Activated T-helper 1 cell treated with anti-CD3 and anti-CD28 coated beads, Interleukin-12 subunit alpha, Interleukin-12 subunit beta, Interleukin-2, Interleukin-4 antibody, amounts not matched to agents 30 ng/mL and 10 ng/mL and 1 ng/mL, durations not matched to agents 14 hours and 24 hours and 36 hours (primary cell): ENCODE results near the gene SLIT3. TPM values are rescaled to one million over a fixed set of nuclear protein-coding genes. Genes with fewer than 3 reads are reported as not detected.
"Not testable (repeated sequence)": the region's sequence is repeated elsewhere in the genome, so short reads cannot be mapped to it uniquely, and the experiment has no call there.

ENCODE experiments used
- DNase-seq: peaks from one replicate; pipeline ENCODE4 v3.0.0; 2021; ENCODE audit warnings: low spot score
- H3K27ac Mint-ChIP-seq: one replicate; pipeline ENCODE4 v1.8.0; 2021; ENCODE audit warnings: mild to moderate bottlenecking, mixed read lengths
- H3K27me3 Mint-ChIP-seq: one replicate; pipeline ENCODE4 v1.8.0; 2022; ENCODE audit warnings: mild to moderate bottlenecking, moderate library complexity, mixed read lengths; ENCODE audit not compliant: insufficient read depth
- H3K36me3 Mint-ChIP-seq: one replicate; pipeline ENCODE4 v1.8.0; 2021; ENCODE audit warnings: low read depth, mixed read lengths
- H3K4me1 Mint-ChIP-seq: one replicate; pipeline ENCODE4 v1.8.0; 2021; ENCODE audit warnings: low read depth, mixed read lengths
- H3K4me3 Mint-ChIP-seq: one replicate; pipeline ENCODE4 v1.8.0; 2021; ENCODE audit warnings: mild to moderate bottlenecking, moderate library complexity, mixed read lengths
- H3K9me3 Mint-ChIP-seq: one replicate; pipeline ENCODE4 v1.8.0; 2021; ENCODE audit warnings: mixed read lengths
- intact Hi-C: fragments of 100-400 bp; cut with micrococcal nuclease; formaldehyde crosslinking; loops from one replicate; pipeline ENCODE4 v1.15.1; 2024
- total RNA-seq: library from RNA; stranded (reverse); gene quantifications from 2 replicates; pipeline ENCODE4 v1.2.3, GENCODE V29; 2022

The SLIT3 gene
- total RNA-seq, 1 donor from 2014 or later, result 0.03 TPM

- H3K36me3 Mint-ChIP-seq, DNase-seq, H3K4me1 Mint-ChIP-seq, H3K4me3 Mint-ChIP-seq, H3K27ac Mint-ChIP-seq, intact Hi-C loops, H3K27me3 Mint-ChIP-seq, H3K9me3 Mint-ChIP-seq: not testable (repeated sequence)
Observed at GRCh38 chr5:169105582-169105981, 195.4 kb downstream of the SLIT3 start.

- Mint-ChIP-seq H3K27ac (no peak overlapping the region), H3K4me1 (no peaks in the 10 kb centered on the region), H3K4me3 (no peak overlapping the region), H3K27me3 (no peaks in the 10 kb centered on the region), H3K9me3 (peaks cover 4% of the 10 kb centered on the region), H3K36me3 (no peaks in the 10 kb centered on the region)
- intact Hi-C loops, result no loop called here
- no peak for DNase-seq
Observed at GRCh38 chr5:169104937-169105494, 195.9 kb downstream of the SLIT3 start.

GRCh38 chr5:169103586-169104181, 197.3 kb downstream of the SLIT3 start:
- H3K4me1 Mint-ChIP-seq, result no peaks in the 10 kb centered on the region

GRCh38 chr5:169101966-169102365, 199.0 kb downstream of the SLIT3 start:
- Mint-ChIP-seq H3K27ac (no peak overlapping the region), H3K27me3 (peaks cover 1% of the 10 kb centered on the region), H3K36me3 (no peaks in the 10 kb centered on the region), H3K4me1 (no peaks in the 10 kb centered on the region), H3K4me3 (no peak overlapping the region), H3K9me3 (peaks cover 4% of the 10 kb centered on the region)
- DNase-seq, result no peak
- intact Hi-C loops, result no loop called here

More at GRCh38 chr5:169103586-169104181, 197.3 kb downstream of the SLIT3 start:
- Mint-ChIP-seq H3K4me3 (no peak overlapping the region), H3K27me3 (no peaks in the 10 kb centered on the region), H3K27ac (no peak overlapping the region), H3K36me3 (no peaks in the 10 kb centered on the region), H3K9me3 (peaks cover 4% of the 10 kb centered on the region)
- no peak for DNase-seq
- intact Hi-C loops, result no loop called here

GRCh38 chr5:169100735-169101075, 200.2 kb downstream of the SLIT3 start:
- Mint-ChIP-seq H3K9me3 (no peaks in the 10 kb centered on the region), H3K36me3 (no peaks in the 10 kb centered on the region), H3K27ac (no peak overlapping the region), H3K4me3 (no peak overlapping the region), H3K4me1 (no peaks in the 10 kb centered on the region), H3K27me3 (peaks cover 1% of the 10 kb centered on the region)
- DNase-seq, result no peak
- intact Hi-C loops, result no loop called here

- Mint-ChIP-seq H3K36me3 (no peaks in the 10 kb centered on the region), H3K4me3 (no peak overlapping the region), H3K27me3 (peaks cover 1% of the 10 kb centered on the region), H3K4me1 (no peaks in the 10 kb centered on the region), H3K9me3 (no peaks in the 10 kb centered on the region), H3K27ac (no peak overlapping the region)
- intact Hi-C loops, result no loop called here
- no peak for DNase-seq
Observed at GRCh38 chr5:169099801-169100734, 200.9 kb downstream of the SLIT3 start.

- H3K36me3 Mint-ChIP-seq, result no peaks in the 10 kb centered on the region
- no peaks in the 10 kb centered on the region for H3K9me3 Mint-ChIP-seq
- H3K27ac Mint-ChIP-seq, result no peak overlapping the region
- intact Hi-C loops, result no loop called here
- no peak overlapping the region for H3K4me3 Mint-ChIP-seq
- DNase-seq, result no peak
- H3K4me1 Mint-ChIP-seq, result no peaks in the 10 kb centered on the region
- peaks cover 1% of the 10 kb centered on the region for H3K27me3 Mint-ChIP-seq
Observed at GRCh38 chr5:169098331-169099121, 202.4 kb downstream of the SLIT3 start.

- Mint-ChIP-seq H3K4me1 (no peaks in the 10 kb centered on the region), H3K4me3 (no peak overlapping the region), H3K36me3 (no peaks in the 10 kb centered on the region), H3K27me3 (peaks cover 1% of the 10 kb centered on the region), H3K9me3 (no peaks in the 10 kb centered on the region), H3K27ac (no peak overlapping the region)
- no peak for DNase-seq
- intact Hi-C loops, result no loop called here
Observed at GRCh38 chr5:169097374-169098326, 203.3 kb downstream of the SLIT3 start.

- intact Hi-C loops, result no loop called here
Observed at GRCh38 chr5:169095976-169096375, 205.0 kb downstream of the SLIT3 start.

GRCh38 chr5:169095410-169095960, 205.5 kb downstream of the SLIT3 start:
- Mint-ChIP-seq H3K4me3 (no peak overlapping the region), H3K4me1 (no peaks in the 10 kb centered on the region), H3K9me3 (no peaks in the 10 kb centered on the region), H3K27ac (no peak overlapping the region), H3K27me3 (peaks cover 1% of the 10 kb centered on the region), H3K36me3 (no peaks in the 10 kb centered on the region)
- intact Hi-C loops, result no loop called here
- no peak for DNase-seq

More at GRCh38 chr5:169095976-169096375, 205.0 kb downstream of the SLIT3 start:
- no peak for DNase-seq
- H3K4me1 Mint-ChIP-seq, result no peaks in the 10 kb centered on the region
- H3K27me3 Mint-ChIP-seq, result peaks cover 1% of the 10 kb centered on the region
- no peak overlapping the region for H3K4me3 Mint-ChIP-seq
- H3K27ac Mint-ChIP-seq, result no peak overlapping the region
- no peaks in the 10 kb centered on the region for H3K36me3 Mint-ChIP-seq
- no peaks in the 10 kb centered on the region for H3K9me3 Mint-ChIP-seq

GRCh38 chr5:169094586-169095409, 206.1 kb downstream of the SLIT3 start:
- Mint-ChIP-seq H3K9me3 (no peaks in the 10 kb centered on the region), H3K27ac (no peak overlapping the region), H3K4me1 (no peaks in the 10 kb centered on the region), H3K27me3 (peaks cover 1% of the 10 kb centered on the region), H3K4me3 (no peak overlapping the region), H3K36me3 (no peaks in the 10 kb centered on the region)
- intact Hi-C loops, result no loop called here
- no peak for DNase-seq
